HG02610 (cell line): ENCODE measurements around the gene REEP3.

Experiments used
- ATAC-seq: cut with Tn5 transposase; IDR thresholded peaks from one replicate; pipeline ENCODE4 v1.9.1; 2021; ENCODE audit warnings: mild to moderate bottlenecking, moderate library complexity; ENCODE audit not compliant: unreplicated experiment

REEP3 gene

GRCh38 chr10:63584725-63585035 is 63.5 kb downstream of the REEP3 start:
- ATAC-seq, result no peak

GRCh38 chr10:63585041-63585440 is 63.8 kb downstream of the REEP3 start:
- no peak for ATAC-seq

- no peak for ATAC-seq
Observed at GRCh38 chr10:63586043-63586442, 64.8 kb downstream of the REEP3 start.

- ATAC-seq, result no peak
Observed at GRCh38 chr10:63587191-63587590, 66.0 kb downstream of the REEP3 start.

- ATAC-seq, result no peak
Observed at GRCh38 chr10:63588436-63589167, 67.4 kb downstream of the REEP3 start.

- no peak for ATAC-seq
Observed at GRCh38 chr10:63591600-63592379, 70.6 kb downstream of the REEP3 start.

GRCh38 chr10:63593576-63593975 is 72.4 kb downstream of the REEP3 start:
- no peak for ATAC-seq

- ATAC-seq, result no peak
Observed at GRCh38 chr10:63595072-63595471, 73.9 kb downstream of the REEP3 start.

- no peak for ATAC-seq
Observed at GRCh38 chr10:63596924-63597323, 75.7 kb downstream of the REEP3 start.

- no peak for ATAC-seq
Observed at GRCh38 chr10:63600540-63600939, 79.3 kb downstream of the REEP3 start.

- ATAC-seq, result peak; percentile 79
Observed at GRCh38 chr10:63603709-63604445, 82.7 kb downstream of the REEP3 start.

- no peak for ATAC-seq
Observed at GRCh38 chr10:63605197-63605967, 84.2 kb downstream of the REEP3 start.

- no peak for ATAC-seq
Observed at GRCh38 chr10:63608511-63608910, 87.3 kb downstream of the REEP3 start.

- ATAC-seq, result no peak
Observed at GRCh38 chr10:63611078-63611477, 89.9 kb downstream of the REEP3 start.

GRCh38 chr10:63614371-63614891 is 93.2 kb downstream of the REEP3 start:
- no peak for ATAC-seq

- no peak for ATAC-seq
Observed at GRCh38 chr10:63618552-63618951, 97.4 kb downstream of the REEP3 start.

GRCh38 chr10:63619426-63619825 is 98.2 kb downstream of the REEP3 start:
- ATAC-seq, result no peak

GRCh38 chr10:63622097-63622496 is 100.9 kb downstream of the REEP3 start:
- ATAC-seq, result no peak

GRCh38 chr10:63624701-63625100 is 103.5 kb downstream of the REEP3 start:
- ATAC-seq, result no peak

GRCh38 chr10:63627396-63627795 is 106.2 kb downstream of the REEP3 start:
- no peak for ATAC-seq

- ATAC-seq, result no peak
Observed at GRCh38 chr10:63627881-63628296, 106.7 kb downstream of the REEP3 start.
